ENCODE measurements around the gene CYP3A7. TPM values are rescaled to one million over a fixed set of nuclear protein-coding genes. Genes with fewer than 3 reads are reported as not detected.

CYP3A7 gene
- total and polyA plus RNA-seq, 9 of the 15 experiments (the other 6 are each of a cell fraction or from before 2014, with no cell fraction given): 0.20 TPM; not detected in 8

DNA sequence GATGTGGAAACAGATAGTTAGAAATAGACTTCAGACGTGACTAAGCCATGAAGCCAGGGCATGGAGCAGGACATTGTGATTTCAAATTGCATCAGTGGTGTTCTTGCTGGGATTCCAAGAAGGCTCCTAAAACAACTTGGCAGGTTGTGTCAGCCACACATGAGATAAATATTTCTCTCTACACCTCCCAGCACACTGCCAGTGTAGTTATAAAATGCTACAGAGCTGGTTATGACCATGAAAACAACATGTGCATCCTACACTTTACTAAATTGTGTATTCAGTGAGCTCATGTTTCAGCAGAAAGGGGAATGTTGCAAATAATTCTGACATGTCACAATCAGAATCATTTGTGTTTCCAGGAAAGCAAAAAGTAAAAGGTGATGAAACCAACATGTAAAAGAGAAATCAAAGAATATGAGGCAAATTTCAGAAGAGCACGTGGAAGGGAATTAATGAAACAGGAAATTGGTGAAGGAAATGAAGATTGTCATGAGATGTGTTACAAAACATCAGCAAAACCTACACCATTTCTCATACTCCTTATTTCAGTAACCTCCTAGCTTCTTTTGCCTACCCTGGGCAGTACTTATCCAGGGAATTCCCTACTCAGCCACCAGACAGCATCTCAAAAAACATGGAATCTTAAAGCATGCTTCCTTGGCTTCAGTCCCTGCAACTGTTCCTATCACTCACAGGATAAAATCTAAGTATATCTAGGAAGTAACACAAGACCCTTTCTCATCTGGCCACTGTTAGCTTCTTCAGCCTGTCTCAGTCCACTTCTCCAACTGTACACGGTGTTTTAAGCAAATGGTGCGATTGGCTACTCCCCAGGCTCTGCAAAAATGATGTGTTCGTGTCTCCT is 5.8 kb upstream of the CYP3A7 start (continued):
- TF ChIP-seq, protein P1, sequence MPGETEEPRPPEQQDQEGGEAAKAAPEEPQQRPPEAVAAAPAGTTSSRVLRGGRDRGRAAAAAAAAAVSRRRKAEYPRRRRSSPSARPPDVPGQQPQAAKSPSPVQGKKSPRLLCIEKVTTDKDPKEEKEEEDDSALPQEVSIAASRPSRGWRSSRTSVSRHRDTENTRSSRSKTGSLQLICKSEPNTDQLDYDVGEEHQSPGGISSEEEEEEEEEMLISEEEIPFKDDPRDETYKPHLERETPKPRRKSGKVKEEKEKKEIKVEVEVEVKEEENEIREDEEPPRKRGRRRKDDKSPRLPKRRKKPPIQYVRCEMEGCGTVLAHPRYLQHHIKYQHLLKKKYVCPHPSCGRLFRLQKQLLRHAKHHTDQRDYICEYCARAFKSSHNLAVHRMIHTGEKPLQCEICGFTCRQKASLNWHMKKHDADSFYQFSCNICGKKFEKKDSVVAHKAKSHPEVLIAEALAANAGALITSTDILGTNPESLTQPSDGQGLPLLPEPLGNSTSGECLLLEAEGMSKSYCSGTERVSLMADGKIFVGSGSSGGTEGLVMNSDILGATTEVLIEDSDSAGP (CRISPR knock-in tag; IDR thresholded peaks at IDR 0.05): no peak
- TF ChIP-seq BRD4 (IDR thresholded peaks at IDR 0.05): no peak
- no peak for TF ChIP-seq NCOA4 (IDR thresholded peaks at IDR 0.05; ENCODE audit: partially characterized antibody)
- TF ChIP-seq KLF1 (tag; IDR thresholded peaks at IDR 0.05): no peak
- no peak for TF ChIP-seq SREBF2 (CRISPR knock-in tag; IDR thresholded peaks at IDR 0.05)
- TF ChIP-seq SMC3 (conservative IDR thresholded peaks at IDR 0.05; ENCODE audit: insufficient read depth, low read depth, low read length): no peak
- TF ChIP-seq CEBPB (tag; IDR thresholded peaks at IDR 0.05): peak; percentile 38; the same call in 1 of the 2 replicates
- TF ChIP-seq SETDB1 (IDR thresholded peaks at IDR 0.05; ENCODE audit: low read length): no peak
- TF ChIP-seq, protein P2, sequence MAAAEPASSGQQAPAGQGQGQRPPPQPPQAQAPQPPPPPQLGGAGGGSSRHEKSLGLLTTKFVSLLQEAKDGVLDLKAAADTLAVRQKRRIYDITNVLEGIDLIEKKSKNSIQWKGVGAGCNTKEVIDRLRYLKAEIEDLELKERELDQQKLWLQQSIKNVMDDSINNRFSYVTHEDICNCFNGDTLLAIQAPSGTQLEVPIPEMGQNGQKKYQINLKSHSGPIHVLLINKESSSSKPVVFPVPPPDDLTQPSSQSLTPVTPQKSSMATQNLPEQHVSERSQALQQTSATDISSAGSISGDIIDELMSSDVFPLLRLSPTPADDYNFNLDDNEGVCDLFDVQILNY (CRISPR knock-in tag; IDR thresholded peaks at IDR 0.05): no peak
- TF ChIP-seq, protein P3, sequence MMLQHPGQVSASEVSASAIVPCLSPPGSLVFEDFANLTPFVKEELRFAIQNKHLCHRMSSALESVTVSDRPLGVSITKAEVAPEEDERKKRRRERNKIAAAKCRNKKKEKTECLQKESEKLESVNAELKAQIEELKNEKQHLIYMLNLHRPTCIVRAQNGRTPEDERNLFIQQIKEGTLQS (IDR thresholded peaks at IDR 0.05): 0 out of 2 replicates have a peak, but pooled peaks have one; percentile 8
- TF ChIP-seq, protein P3 (CRISPR knock-in tag; conservative IDR thresholded peaks at IDR 0.05): no peak
- TF ChIP-seq, protein P4, sequence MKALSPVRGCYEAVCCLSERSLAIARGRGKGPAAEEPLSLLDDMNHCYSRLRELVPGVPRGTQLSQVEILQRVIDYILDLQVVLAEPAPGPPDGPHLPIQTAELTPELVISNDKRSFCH (CRISPR knock-in tag; IDR thresholded peaks at IDR 0.05): no peak
- TF ChIP-seq, protein P4 (tag; IDR thresholded peaks at IDR 0.05): no peak
- TF ChIP-seq ZNF79 (CRISPR knock-in tag; IDR thresholded peaks at IDR 0.05; ENCODE audit: low read depth): no peak
- TF ChIP-seq GABPA (tag; conservative IDR thresholded peaks at IDR 0.05; ENCODE audit: low read depth): peak; percentile 50
- TF ChIP-seq, protein P5, sequence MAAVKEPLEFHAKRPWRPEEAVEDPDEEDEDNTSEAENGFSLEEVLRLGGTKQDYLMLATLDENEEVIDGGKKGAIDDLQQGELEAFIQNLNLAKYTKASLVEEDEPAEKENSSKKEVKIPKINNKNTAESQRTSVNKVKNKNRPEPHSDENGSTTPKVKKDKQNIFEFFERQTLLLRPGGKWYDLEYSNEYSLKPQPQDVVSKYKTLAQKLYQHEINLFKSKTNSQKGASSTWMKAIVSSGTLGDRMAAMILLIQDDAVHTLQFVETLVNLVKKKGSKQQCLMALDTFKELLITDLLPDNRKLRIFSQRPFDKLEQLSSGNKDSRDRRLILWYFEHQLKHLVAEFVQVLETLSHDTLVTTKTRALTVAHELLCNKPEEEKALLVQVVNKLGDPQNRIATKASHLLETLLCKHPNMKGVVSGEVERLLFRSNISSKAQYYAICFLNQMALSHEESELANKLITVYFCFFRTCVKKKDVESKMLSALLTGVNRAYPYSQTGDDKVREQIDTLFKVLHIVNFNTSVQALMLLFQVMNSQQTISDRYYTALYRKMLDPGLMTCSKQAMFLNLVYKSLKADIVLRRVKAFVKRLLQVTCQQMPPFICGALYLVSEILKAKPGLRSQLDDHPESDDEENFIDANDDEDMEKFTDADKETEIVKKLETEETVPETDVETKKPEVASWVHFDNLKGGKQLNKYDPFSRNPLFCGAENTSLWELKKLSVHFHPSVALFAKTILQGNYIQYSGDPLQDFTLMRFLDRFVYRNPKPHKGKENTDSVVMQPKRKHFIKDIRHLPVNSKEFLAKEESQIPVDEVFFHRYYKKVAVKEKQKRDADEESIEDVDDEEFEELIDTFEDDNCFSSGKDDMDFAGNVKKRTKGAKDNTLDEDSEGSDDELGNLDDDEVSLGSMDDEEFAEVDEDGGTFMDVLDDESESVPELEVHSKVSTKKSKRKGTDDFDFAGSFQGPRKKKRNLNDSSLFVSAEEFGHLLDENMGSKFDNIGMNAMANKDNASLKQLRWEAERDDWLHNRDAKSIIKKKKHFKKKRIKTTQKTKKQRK (IDR thresholded peaks at IDR 0.05; ENCODE audit: borderline replicate concordance, low read depth, low read length): no peak
- TF ChIP-seq TEAD2 (tag; IDR thresholded peaks at IDR 0.05): no peak
- no peak for TF ChIP-seq STAT5B (CRISPR knock-in tag; IDR thresholded peaks at IDR 0.05)
- TF ChIP-seq KLF6 (CRISPR knock-in tag; IDR thresholded peaks at IDR 0.05; ENCODE audit: borderline replicate concordance): no peak
- peak; percentile 84; the same call in 1 of the 2 replicates for TF ChIP-seq ZNF175 (CRISPR knock-in tag; IDR thresholded peaks at IDR 0.05; ENCODE audit: low read depth)
- TF ChIP-seq MEIS2 (IDR thresholded peaks at IDR 0.05; ENCODE audit: partially characterized antibody): peak; percentile 34
